Measurements from ENCODE around the gene MBOAT1. TPM values are rescaled to one million over a fixed set of nuclear protein-coding genes. Genes with fewer than 3 reads are reported as not detected.
A peak's percentile ranks its signal among the peaks of the same experiment; 100 is the strongest.

Gene MBOAT1
- total RNA-seq, 1 experiment from 2014 or later = 39.9 TPM

- intact Hi-C loops (cut with micrococcal nuclease; ENCODE audit: unreplicated experiment) = no loop called here
- TF ChIP-seq CTCF (IDR thresholded peaks at IDR 0.05; ENCODE audit: unreplicated experiment) = no peak
- no TSS peak for BruUV-seq (replicated peaks)
- Mint-ChIP-seq H3K36me3 (ENCODE audit: insufficient read depth, unreplicated experiment) (no peaks in the 10 kb centered on the region), H3K27ac (ENCODE audit: unreplicated experiment) (no peak overlapping the region), H3K9me3 (ENCODE audit: low read depth, unreplicated experiment) (no peaks in the 10 kb centered on the region), H3K27me3 (ENCODE audit: unreplicated experiment) (peaks cover 37% of the 10 kb centered on the region), H3K4me1 (ENCODE audit: low read depth, unreplicated experiment) (no peaks in the 10 kb centered on the region), H3K4me3 (ENCODE audit: low read depth, unreplicated experiment) (no peak overlapping the region)
- CTCF ChIA-PET = interaction anchor here (0.5 to 1.1 kb wide), 2 partner anchors 8 to 956 kb away, joined by 3 to 4 read pairs; no protein-coding TSS in a partner anchor
- no peak for DNase-seq
Measured at GRCh38 chr6:20060252-20060651, 152.0 kb downstream of the MBOAT1 start.

- H3K27ac Mint-ChIP-seq (ENCODE audit: unreplicated experiment) = no peak overlapping the region
- no peaks in the 10 kb centered on the region for H3K9me3 Mint-ChIP-seq (ENCODE audit: low read depth, unreplicated experiment)
- no peak for DNase-seq
- intact Hi-C loops (cut with micrococcal nuclease; ENCODE audit: unreplicated experiment) = loop anchor here (10.0 kb wide), 2 partner anchors 584 to 644 kb away; no protein-coding TSS in a partner anchor
- BruUV-seq (replicated peaks) = no TSS peak
- H3K4me3 Mint-ChIP-seq (ENCODE audit: low read depth, unreplicated experiment) = no peak overlapping the region
- H3K27me3 Mint-ChIP-seq (ENCODE audit: unreplicated experiment) = peaks cover 37% of the 10 kb centered on the region
- H3K4me1 Mint-ChIP-seq (ENCODE audit: low read depth, unreplicated experiment) = no peaks in the 10 kb centered on the region
- CTCF ChIA-PET = interaction anchor here (1.1 kb wide), 1 partner anchor 9 kb away, joined by 4 read pairs; no protein-coding TSS in a partner anchor
- no peak for TF ChIP-seq CTCF (IDR thresholded peaks at IDR 0.05; ENCODE audit: unreplicated experiment)
- H3K36me3 Mint-ChIP-seq (ENCODE audit: insufficient read depth, unreplicated experiment) = no peaks in the 10 kb centered on the region
Measured at GRCh38 chr6:20058912-20059311, 153.4 kb downstream of the MBOAT1 start.

GRCh38 chr6:20058121-20058905, 154.0 kb downstream of the MBOAT1 start:
- Mint-ChIP-seq H3K4me3 (ENCODE audit: low read depth, unreplicated experiment) (no peak overlapping the region), H3K9me3 (ENCODE audit: low read depth, unreplicated experiment) (no peaks in the 10 kb centered on the region), H3K27ac (ENCODE audit: unreplicated experiment) (no peak overlapping the region), H3K27me3 (ENCODE audit: unreplicated experiment) (peaks cover 33% of the 10 kb centered on the region), H3K36me3 (ENCODE audit: insufficient read depth, unreplicated experiment) (no peaks in the 10 kb centered on the region), H3K4me1 (ENCODE audit: low read depth, unreplicated experiment) (no peaks in the 10 kb centered on the region)
- no TSS peak for BruUV-seq (replicated peaks)
- intact Hi-C loops (cut with micrococcal nuclease; ENCODE audit: unreplicated experiment) = loop anchor here (10.0 kb wide), 2 partner anchors 584 to 644 kb away; no protein-coding TSS in a partner anchor
- TF ChIP-seq CTCF (IDR thresholded peaks at IDR 0.05; ENCODE audit: unreplicated experiment) = no peak
- no peak for DNase-seq
- CTCF ChIA-PET = no interaction called here

GRCh38 chr6:20056350-20056992, 155.8 kb downstream of the MBOAT1 start:
- DNase-seq = peak; percentile 43
- no peak overlapping the region for H3K4me3 Mint-ChIP-seq (ENCODE audit: low read depth, unreplicated experiment)
- no peaks in the 10 kb centered on the region for H3K4me1 Mint-ChIP-seq (ENCODE audit: low read depth, unreplicated experiment)
- peak; percentile 68 for TF ChIP-seq CTCF (IDR thresholded peaks at IDR 0.05; ENCODE audit: unreplicated experiment)
- no TSS peak for BruUV-seq (replicated peaks)
- H3K27me3 Mint-ChIP-seq (ENCODE audit: unreplicated experiment) = peaks cover 14% of the 10 kb centered on the region
- no peaks in the 10 kb centered on the region for H3K36me3 Mint-ChIP-seq (ENCODE audit: insufficient read depth, unreplicated experiment)
- no peak overlapping the region for H3K27ac Mint-ChIP-seq (ENCODE audit: unreplicated experiment)
- no peaks in the 10 kb centered on the region for H3K9me3 Mint-ChIP-seq (ENCODE audit: low read depth, unreplicated experiment)
- CTCF ChIA-PET = interaction anchor here (0.6 to 1.2 kb wide), 8 partner anchors 36 to 1307 kb away, joined by 3 to 10 read pairs (median 4); no protein-coding TSS in a partner anchor
- intact Hi-C loops (cut with micrococcal nuclease; ENCODE audit: unreplicated experiment) = loop anchor here (1.0 to 10.0 kb wide), 7 partner anchors 204 to 1460 kb away; no protein-coding TSS in a partner anchor

Measured in Calu3 (cell line).